Neutrophil (primary cell): ENCODE measurements around the gene AFAP1L2.
"Not testable (repeated sequence)": the region's sequence is repeated elsewhere in the genome, so short reads cannot be mapped to it uniquely, and the experiment has no call there.

Experiments
- H3K27ac ChIP-seq: fragments of 200-600 bp; sonication (generic); 2 replicates; pipeline ENCODE4 v1.5.1; 2016; ENCODE audit warnings: mild to moderate bottlenecking, moderate library complexity
- H3K27me3 ChIP-seq: fragments of 200-600 bp; sonication (generic); 2 replicates; pipeline ENCODE4 v1.6.0; 2016; ENCODE audit warnings: mild to moderate bottlenecking
- H3K36me3 ChIP-seq: fragments of 200-600 bp; sonication (generic); 2 replicates; pipeline ENCODE4 v1.5.1; 2017
- H3K4me1 ChIP-seq, 2 experiments: fragments of 200-600 bp in 1 of 2; sonication (generic) in 1 of 2; 1 replicate in 1 of 2; 2 replicates in 1 of 2; pipeline versions ENCODE4 v1.5.1 to v1.6.1; 2013 to 2016; ENCODE audit warnings: low read depth in 1 of 2, low read length in 1 of 2, mild to moderate bottlenecking in 1 of 2, moderate library complexity in 1 of 2; ENCODE audit not compliant: control insufficient read depth in 1 of 2, insufficient read depth in 1 of 2
- H3K4me3 ChIP-seq, 2 experiments: fragments of 200-600 bp in 1 of 2; sonication (generic) in 1 of 2; 1 replicate in 1 of 2; 2 replicates in 1 of 2; pipeline ENCODE4 v1.5.1; 2013 to 2016; ENCODE audit warnings: low read depth in 1 of 2, low read length in 1 of 2, mild to moderate bottlenecking in 1 of 2, moderate library complexity in 1 of 2
- H3K9me3 ChIP-seq: fragments of 200-600 bp; sonication (generic); 2 replicates; pipeline ENCODE4 v1.5.1; 2016
- CTCF ChIP-seq: fragments of 200-600 bp; sonication (generic); IDR thresholded peaks from 2 replicates; pipeline ENCODE4 v1.5.1; 2016; ENCODE audit warnings: antibody characterized with exemption

The AFAP1L2 gene

GRCh38 chr10:114352653-114353298 lies 51.5 kb downstream of the AFAP1L2 start:
- H3K4me3 ChIP-seq: no peak overlapping the region
- H3K36me3 ChIP-seq: no peaks in the 10 kb centered on the region
- H3K27me3 ChIP-seq: no peaks in the 10 kb centered on the region
- no peaks in the 10 kb centered on the region for H3K4me1 ChIP-seq
- H3K27ac ChIP-seq: no peak overlapping the region
- H3K9me3 ChIP-seq: no peaks in the 10 kb centered on the region
- TF ChIP-seq CTCF: no peak

GRCh38 chr10:114350751-114351150 lies 53.6 kb downstream of the AFAP1L2 start:
- Histone ChIP-seq H3K27ac (no peak overlapping the region), H3K36me3 (no peaks in the 10 kb centered on the region), H3K9me3 (no peaks in the 10 kb centered on the region), H3K4me3 (no peak overlapping the region), H3K4me1 (no peaks in the 10 kb centered on the region), H3K27me3 (no peaks in the 10 kb centered on the region)
- no peak for TF ChIP-seq CTCF

GRCh38 chr10:114349522-114350215 lies 54.6 kb downstream of the AFAP1L2 start:
- no peak for TF ChIP-seq CTCF
- no peak overlapping the region for H3K4me3 ChIP-seq

GRCh38 chr10:114349071-114349470 lies 55.2 kb downstream of the AFAP1L2 start:
- H3K4me1 ChIP-seq, H3K27me3 ChIP-seq, H3K36me3 ChIP-seq, H3K27ac ChIP-seq, H3K4me3 ChIP-seq, H3K9me3 ChIP-seq: not testable (repeated sequence)

More at GRCh38 chr10:114349522-114350215, 54.6 kb downstream of the AFAP1L2 start:
- no peak overlapping the region for H3K27ac ChIP-seq
- H3K9me3 ChIP-seq: no peaks in the 10 kb centered on the region
- no peaks in the 10 kb centered on the region for H3K4me1 ChIP-seq
- no peaks in the 10 kb centered on the region for H3K27me3 ChIP-seq
- H3K36me3 ChIP-seq: no peaks in the 10 kb centered on the region

GRCh38 chr10:114347791-114348190 lies 56.5 kb downstream of the AFAP1L2 start:
- Histone ChIP-seq H3K27me3 (no peaks in the 10 kb centered on the region), H3K4me3 (no peak overlapping the region), H3K27ac (no peak overlapping the region), H3K36me3 (no peaks in the 10 kb centered on the region), H3K9me3 (no peaks in the 10 kb centered on the region), H3K4me1 (no peaks in the 10 kb centered on the region)
- no peak for TF ChIP-seq CTCF

- Histone ChIP-seq H3K4me1 (no peaks in the 10 kb centered on the region), H3K27me3 (no peaks in the 10 kb centered on the region), H3K27ac (no peak overlapping the region), H3K4me3 (no peak overlapping the region), H3K9me3 (no peaks in the 10 kb centered on the region), H3K36me3 (no peaks in the 10 kb centered on the region)
- no peak for TF ChIP-seq CTCF
Measured at GRCh38 chr10:114347241-114347640, 57.1 kb downstream of the AFAP1L2 start.
